H9 (cell line): ENCODE measurements around the gene ISG15. TPM values are rescaled to one million over a fixed set of nuclear protein-coding genes. Genes with fewer than 3 reads are reported as not detected.

Experiments
- DNase-seq: peaks from one replicate; pipeline ENCODE4 v3.0.0-alpha.2; 2017
- H2AFZ ChIP-seq: one replicate; pipeline ENCODE4 v1.6.1; 2013; ENCODE audit warnings: mild to moderate bottlenecking, low read length, control low read depth, moderate library complexity
- H2AK5ac ChIP-seq: 2 replicates; pipeline ENCODE4 v1.6.1; 2013; ENCODE audit warnings: low read length, control low read depth, mixed read lengths; ENCODE audit not compliant: insufficient read length
- H2BK120ac ChIP-seq: one replicate; pipeline ENCODE4 v1.6.1; 2013; ENCODE audit warnings: low read depth, mild to moderate bottlenecking, low read length, control low read depth, inconsistent platforms; ENCODE audit not compliant: poor library complexity, severe bottlenecking
- H2BK12ac ChIP-seq: 2 replicates; pipeline ENCODE4 v1.6.1; 2013; ENCODE audit warnings: low read length, control low read depth, mixed read lengths, low read depth; ENCODE audit not compliant: insufficient read length
- H2BK15ac ChIP-seq: 2 replicates; pipeline ENCODE4 v1.6.1; 2013; ENCODE audit warnings: low read depth, low read length, control low read depth
- H2BK20ac ChIP-seq: one replicate; pipeline ENCODE4 v1.6.1; 2013; ENCODE audit warnings: low read depth, mild to moderate bottlenecking, low read length, control low read depth, inconsistent platforms; ENCODE audit not compliant: poor library complexity, severe bottlenecking
- H2BK5ac ChIP-seq: 2 replicates; pipeline ENCODE4 v1.6.1; 2013; ENCODE audit warnings: low read length, control low read depth, mixed read lengths; ENCODE audit not compliant: insufficient read length
- H3K14ac ChIP-seq: 2 replicates; pipeline ENCODE4 v1.6.1; 2013; ENCODE audit warnings: low read length, control low read depth; ENCODE audit not compliant: insufficient read depth
- H3K18ac ChIP-seq: 2 replicates; pipeline ENCODE4 v1.6.1; 2013; ENCODE audit warnings: low read depth, mild to moderate bottlenecking, mixed read lengths, low read length, control low read depth; ENCODE audit not compliant: insufficient read length
- H3K23ac ChIP-seq: 2 replicates; pipeline ENCODE4 v1.6.1; 2013; ENCODE audit warnings: low read length, control low read depth, mixed read lengths, low read depth; ENCODE audit not compliant: insufficient read length
- H3K23me2 ChIP-seq: 2 replicates; pipeline ENCODE4 v1.6.1; 2013; ENCODE audit warnings: low read depth, mild to moderate bottlenecking, mixed read lengths, low read length, control low read depth; ENCODE audit not compliant: insufficient read length, poor library complexity, severe bottlenecking
- H3K27ac ChIP-seq: 2 replicates; pipeline ENCODE4 v1.5.1; 2013; ENCODE audit warnings: low read length, control low read depth, mixed read lengths, low read depth; ENCODE audit not compliant: insufficient read length
- H3K27me3 ChIP-seq: 2 replicates; pipeline ENCODE4 v1.6.1; 2013; ENCODE audit warnings: low read length, control low read depth, inconsistent platforms; ENCODE audit not compliant: insufficient read depth
- H3K4ac ChIP-seq: 2 replicates; pipeline ENCODE4 v1.6.1; 2013; ENCODE audit warnings: low read depth, mild to moderate bottlenecking, control low read depth, inconsistent platforms, low read length, moderate library complexity
- H3K4me1 ChIP-seq: 2 replicates; pipeline ENCODE4 v1.6.1; 2013; ENCODE audit warnings: low read length, control low read depth, inconsistent platforms; ENCODE audit not compliant: insufficient read depth
- H3K4me2 ChIP-seq: 2 replicates; pipeline ENCODE4 v1.6.1; 2013; ENCODE audit warnings: low read length, control low read depth, mixed read lengths; ENCODE audit not compliant: insufficient read length, insufficient read depth
- H3K56ac ChIP-seq: 2 replicates; pipeline ENCODE4 v1.6.1; 2013; ENCODE audit warnings: low read depth, mild to moderate bottlenecking, mixed read lengths, low read length, control low read depth; ENCODE audit not compliant: insufficient read length
- H3K79me1 ChIP-seq: 2 replicates; pipeline ENCODE4 v1.6.1; 2013; ENCODE audit warnings: low read depth, mild to moderate bottlenecking, moderate library complexity, low read length, control low read depth, inconsistent platforms; ENCODE audit not compliant: insufficient read depth, poor library complexity, severe bottlenecking
- H3K79me2 ChIP-seq: 2 replicates; pipeline ENCODE4 v1.6.1; 2013; ENCODE audit warnings: low read length, control low read depth, inconsistent platforms; ENCODE audit not compliant: insufficient read depth
- H3K9ac ChIP-seq: 2 replicates; pipeline ENCODE4 v1.6.1; 2013; ENCODE audit warnings: low read length, control low read depth, mixed read lengths; ENCODE audit not compliant: insufficient read length; ENCODE audit errors: extremely low read depth
- H3K9me3 ChIP-seq: one replicate; pipeline ENCODE4 v1.6.1; 2013; ENCODE audit warnings: low read depth, low read length, inconsistent platforms; ENCODE audit not compliant: control insufficient read depth
- H3T11ph ChIP-seq: one replicate; pipeline ENCODE4 v1.6.1; 2013; ENCODE audit warnings: mild to moderate bottlenecking, low read length, control low read depth, inconsistent platforms
- H4K20me1 ChIP-seq: one replicate; pipeline ENCODE4 v1.6.1; 2013; ENCODE audit not compliant: control insufficient read depth, insufficient read length, insufficient read depth
- H4K5ac ChIP-seq: 2 replicates; pipeline ENCODE4 v1.6.1; 2013; ENCODE audit warnings: low read depth, mild to moderate bottlenecking, mixed read lengths, low read length, control low read depth; ENCODE audit not compliant: insufficient read length
- H4K8ac ChIP-seq: replicated peaks from 2 replicates; pipeline ENCODE4 v1.6.1; 2013; ENCODE audit warnings: low read length, control low read depth, mixed read lengths, low read depth; ENCODE audit not compliant: insufficient read length
- H4K91ac ChIP-seq: 2 replicates; pipeline ENCODE4 v1.6.1; 2013; ENCODE audit warnings: low read depth, mild to moderate bottlenecking, moderate library complexity, mixed read lengths, low read length, control low read depth; ENCODE audit not compliant: insufficient read length
- H3K27ac Mint-ChIP-seq, 3 experiments: 2 replicates in 2 of 3; 3 replicates in 1 of 3; pipeline ENCODE4 v1.8.0; 2020 to 2021; ENCODE audit warnings: mixed read lengths in 3 of 3, mild to moderate bottlenecking in 1 of 3, moderate library complexity in 1 of 3
- H3K27me3 Mint-ChIP-seq: 2 replicates; pipeline ENCODE4 v1.8.0; 2021; ENCODE audit warnings: low read depth, mild to moderate bottlenecking, moderate library complexity, mixed read lengths
- H3K36me3 Mint-ChIP-seq, 3 experiments: 2 replicates in 2 of 3; 3 replicates in 1 of 3; pipeline ENCODE4 v1.8.0; 2020 to 2021; ENCODE audit warnings: low read depth in 3 of 3, mixed read lengths in 3 of 3; ENCODE audit not compliant: insufficient read depth in 1 of 3
- H3K4me1 Mint-ChIP-seq, 2 experiments: 2 replicates each; pipeline ENCODE4 v1.8.0; 2020; ENCODE audit warnings: mixed read lengths in 2 of 2
- H3K4me3 Mint-ChIP-seq, 2 experiments: 2 replicates in 1 of 2; 3 replicates in 1 of 2; pipeline ENCODE4 v1.8.0; 2020 to 2021; ENCODE audit warnings: mild to moderate bottlenecking in 2 of 2, mixed read lengths in 2 of 2, moderate library complexity in 1 of 2
- H3K9me3 Mint-ChIP-seq, 2 experiments: 2 replicates in 1 of 2; 3 replicates in 1 of 2; pipeline ENCODE4 v1.8.0; 2020; ENCODE audit warnings: mild to moderate bottlenecking in 2 of 2, mixed read lengths in 2 of 2, moderate library complexity in 1 of 2
- CTCF ChIP-seq: fragments of 200-600 bp; sonication (generic); conservative IDR thresholded peaks from 3 replicates; pipeline ENCODE4 v1.8.0; 2021; ENCODE audit warnings: antibody characterized with exemption, mild to moderate bottlenecking
- WGBS: extraction: QIAGEN DNeasy Blood & Tissue Kit; methylation state at CpG from one replicate; pipeline ENCODE4 v1.1.7; 2013; ENCODE audit warnings: missing lambda C conversion rate, low lambda C conversion rate, mixed read lengths; ENCODE audit not compliant: insufficient read length; ENCODE audit errors: extremely low coverage; 5-methylcytosine and 5-hydroxymethylcytosine counted together
- total RNA-seq: library from RNA; stranded (reverse); gene quantifications from 2 replicates; pipeline ENCODE4 v1.2.1, GENCODE V29; 2021

Gene ISG15
- total RNA-seq, 1 experiment from 2014 or later: 39.7 TPM

DNA sequence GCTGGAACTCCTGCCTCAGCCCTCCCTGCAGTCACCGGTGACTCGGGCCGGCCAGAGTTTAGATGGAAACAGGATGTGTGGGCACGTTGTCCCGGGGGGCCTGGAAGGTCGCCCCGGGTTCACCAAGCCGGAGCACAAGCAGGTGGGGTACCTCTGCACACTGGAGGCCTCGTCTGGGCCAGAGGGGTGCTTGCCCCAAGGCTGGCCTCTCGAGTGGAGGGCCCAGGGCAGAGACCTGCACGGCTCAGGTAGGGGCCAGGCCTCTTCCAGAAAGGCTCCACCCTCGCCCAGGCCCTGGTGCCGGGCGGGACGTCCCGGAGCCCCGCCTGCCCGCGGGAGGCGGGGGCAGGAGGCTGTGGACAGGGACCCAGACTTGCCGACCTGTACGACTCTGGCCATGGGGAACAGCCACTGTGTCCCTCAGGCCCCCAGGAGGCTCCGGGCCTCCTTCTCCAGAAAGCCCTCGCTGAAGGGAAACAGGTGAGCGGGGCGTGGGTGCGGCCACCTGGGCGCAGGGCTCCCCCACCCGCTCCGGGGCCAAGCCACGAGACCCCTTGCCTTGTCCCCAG is 47.1 kb upstream of the ISG15 start, which contains the start of gene PLEKHN1:
PLEKHN1 (plus strand) TSS at position 348 of the 569 bp plus-strand sequence; CDS start at position 398, 50 bp downstream.
- H3K23ac ChIP-seq: no peak within 1 kb of the TSS
- Mint-ChIP-seq H3K4me3 (peak within 1 kb of the TSS; percentile 57 to 76), H3K4me1 (peaks cover 0 to 3% of the 10 kb centered on the region in 2 experiments; a peak in 2 of 4 replicates), H3K27ac (no peak within 1 kb of the TSS), H3K9me3 (peaks cover 3 to 4% of the 10 kb centered on the region in 2 experiments; a peak in 3 of 5 replicates), H3K36me3 (peaks cover 0 to 26% (median 24%) of the 10 kb centered on the region in 3 experiments; a peak in 6 of 7 replicates), H3K27me3 (peaks cover 49% of the 10 kb centered on the region)
- no peak within 1 kb of the TSS for H4K91ac ChIP-seq
- no peaks in the 10 kb centered on the region for H3K9me3 ChIP-seq
- H2BK15ac ChIP-seq: no peak within 1 kb of the TSS
- peaks cover 11% of the 10 kb centered on the region; the same call in 1 of the 2 replicates for H3K27me3 ChIP-seq
- peak within 1 kb of the TSS; percentile 68 for H3K4me2 ChIP-seq
- H4K5ac ChIP-seq: no peak within 1 kb of the TSS
- H4K8ac ChIP-seq: no peak within 1 kb of the TSS
- no peak within 1 kb of the TSS for H2BK5ac ChIP-seq
- H3K56ac ChIP-seq: no peak within 1 kb of the TSS
- no peak within 1 kb of the TSS for H3T11ph ChIP-seq
- H3K9ac ChIP-seq: no peak within 1 kb of the TSS
- no peaks in the 10 kb centered on the region for H3K4me1 ChIP-seq
- H3K79me1 ChIP-seq: no peaks in the 10 kb centered on the region
- H2BK20ac ChIP-seq: no peak within 1 kb of the TSS
- H3K4ac ChIP-seq: no peak within 1 kb of the TSS
- no peak within 1 kb of the TSS for H2AK5ac ChIP-seq
- peak within 1 kb of the TSS; percentile 51 for H3K18ac ChIP-seq
- no peak within 1 kb of the TSS for H2BK120ac ChIP-seq
- no peak within 1 kb of the TSS for H2AFZ ChIP-seq
- peak within 1 kb of the TSS; percentile 68; the same call in 1 of the 2 replicates for H3K14ac ChIP-seq
- no CpG with 5 or more reads among the region's 31 CpGs for WGBS
- H2BK12ac ChIP-seq: no peak within 1 kb of the TSS
- H3K27ac ChIP-seq: no peak within 1 kb of the TSS
- no peaks in the 10 kb centered on the region for H3K79me2 ChIP-seq
- peak; percentile 78 for DNase-seq
- H3K23me2 ChIP-seq: peaks cover 12% of the 10 kb centered on the region
- no peak for TF ChIP-seq CTCF
- no peaks in the 10 kb centered on the region for H4K20me1 ChIP-seq
